ENCODE measurements around the gene MCRIP1. TPM values are rescaled to one million over a fixed set of nuclear protein-coding genes. Genes with fewer than 3 reads are reported as not detected.

The MCRIP1 gene
- total and polyA plus RNA-seq, 9 of the 15 experiments (the other 6 are each of a cell fraction or from before 2014, with no cell fraction given), result 0.39 to 35.8 (median 9.7) TPM

DNA sequence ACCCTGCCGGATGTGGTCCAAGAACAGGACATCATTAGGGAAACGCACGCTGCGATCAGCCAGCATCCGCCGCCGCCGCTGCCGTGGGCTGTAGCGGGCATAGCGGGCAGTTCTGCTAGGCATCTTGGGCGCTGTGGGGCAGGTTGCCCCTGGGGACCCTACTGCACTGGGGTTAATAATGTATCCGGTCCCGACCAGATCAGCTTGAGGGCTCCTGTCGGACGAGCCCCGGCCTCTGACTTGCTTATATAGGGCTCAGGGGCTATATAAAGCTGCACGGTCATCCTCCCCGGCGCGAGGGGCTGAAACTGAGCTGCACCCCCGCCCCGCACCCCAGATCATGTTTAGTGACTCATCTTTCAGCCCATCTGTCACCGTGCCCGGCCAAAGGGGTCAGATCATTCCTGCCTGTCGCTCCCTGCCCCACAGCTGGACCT is 1.8 kb upstream of the MCRIP1 start, which contains the start of gene PPP1R27:
TSS of gene PPP1R27 (minus strand) at position 220 of the 437 bp plus-strand sequence. CDS start at position 123, 97 bp downstream.
- POLR2A ChIA-PET, result interaction anchor here (0.6 to 2.2 kb wide), 5 partner anchors 9 to 816 kb away, joined by 3 to 11 read pairs (median 4); no protein-coding TSS in a partner anchor
- peaks cover 28% of the 10 kb centered on the region; the same call in 2 of the 3 replicates for H3K79me2 ChIP-seq (ENCODE audit: control insufficient read depth, insufficient read depth, low read length)
- no peaks in the 10 kb centered on the region for H4K20me1 ChIP-seq (replicated peaks; ENCODE audit: control insufficient read depth, insufficient read depth, low read length)
- peak within 1 kb of the TSS; percentile 85 for H3K4me2 ChIP-seq (ENCODE audit: insufficient read depth, low read length)
- CTCF ChIA-PET (ENCODE audit: low intra/inter-chr PET ratio), result no interaction called here
- no peak for ATAC-seq
- in situ Hi-C loops (cut with MboI) (no loop called here), intact Hi-C loops (cut with micrococcal nuclease) (no loop called here)
- no TSS peak for BruUV-seq (replicated peaks)
- peak within 1 kb of the TSS; percentile 98 for H3K27ac ChIP-seq (ENCODE audit: extremely low read depth, low read depth, low read length)
- FAIRE-seq, result no peak
- peaks cover 30 to 59% of the 10 kb centered on the region in 2 experiments for H3K4me1 ChIP-seq (replicated peaks in 1 of 2; ENCODE audit: control insufficient read depth in 2 of 2, insufficient read depth in 2 of 2, low read length in 2 of 2)
- DNase-seq (ENCODE audit: extremely low read depth in 1 of 4, low spot score in 3 of 4), result peak; percentile 55 to 66 (median 61)
- no peaks in the 10 kb centered on the region for H3K9me1 ChIP-seq (ENCODE audit: control insufficient read depth, insufficient read depth, low read length)
- no peaks in the 10 kb centered on the region for H3K36me3 ChIP-seq (ENCODE audit: control insufficient read depth, insufficient read depth, low read length)
- peak within 1 kb of the TSS; percentile 64 for H3K4me3 ChIP-seq
- H2AFZ ChIP-seq (ENCODE audit: low read depth, low read length), result peak within 1 kb of the TSS; percentile 68; the same call in 1 of the 2 replicates
- 63% methylated on average over 25 of the region's 26 CpGs for WGBS (ENCODE audit: insufficient coverage, low coverage, missing lambda C conversion rate)
- H3K9ac ChIP-seq (ENCODE audit: insufficient read depth in 1 of 2, low read depth in 2 of 2, low read length in 2 of 2), result peak within 1 kb of the TSS; percentile 85 to 96
- no peaks in the 10 kb centered on the region for H3K9me3 ChIP-seq (replicated peaks; ENCODE audit: control insufficient read depth, insufficient read depth, low read depth, low read length)
- H3K27me3 ChIP-seq (ENCODE audit: control insufficient read depth in 2 of 2, insufficient read depth in 2 of 2, low read length in 2 of 2), result no peaks in the 10 kb centered on the region
- TF ChIP-seq MTA2 (IDR thresholded peaks at IDR 0.05; ENCODE audit: low read depth) (no peak), GMEB1 (CRISPR knock-in tag; IDR thresholded peaks at IDR 0.05) (no peak), MAX (CRISPR knock-in tag; IDR thresholded peaks at IDR 0.05) (0 out of 2 replicates have a peak, but pooled peaks have one; percentile 1), SMARCE1 (IDR thresholded peaks at IDR 0.05) (0 out of 2 replicates have a peak, but pooled peaks have one; percentile 22), ZNF316 (IDR thresholded peaks at IDR 0.05) (0 out of 2 replicates have a peak, but pooled peaks have one; percentile 30), JUND (IDR thresholded peaks at IDR 0.05; ENCODE audit: borderline replicate concordance, low read depth, low read length) (peak; percentile 54; the same call in 1 of the 2 replicates), JUND (tag; IDR thresholded peaks at IDR 0.05; ENCODE audit: borderline replicate concordance, low read depth, low read length) (no peak; the same call in 2 of the 3 replicates), RBFOX2 (IDR thresholded peaks at IDR 0.05; ENCODE audit: low read depth, low read length) (peak; percentile 52), TFAP4 (CRISPR knock-in tag; IDR thresholded peaks at IDR 0.05; ENCODE audit: borderline replicate concordance) (peak; percentile 50; the same call in 1 of the 2 replicates), ARID1B (IDR thresholded peaks at IDR 0.05) (0 out of 2 replicates have a peak, but pooled peaks have one; percentile 18), NFE2 (IDR thresholded peaks at IDR 0.05; ENCODE audit: low read depth) (peak; percentile 67; the same call in 1 of the 2 replicates), RBBP5 (IDR thresholded peaks at IDR 0.05; ENCODE audit: borderline replicate concordance, insufficient read depth, low read length, poor library complexity, severe bottlenecking) (peak; percentile 28), CBFA2T3 (IDR thresholded peaks at IDR 0.05) (peak; percentile 34; the same call in 1 of the 2 replicates), RREB1 (CRISPR knock-in tag; IDR thresholded peaks at IDR 0.05) (no peak)

Data from K562 (cell line).